SJSA1 (cell line): ENCODE data around the gene TSPEAR. TPM values are rescaled to one million over a fixed set of nuclear protein-coding genes. Genes with fewer than 3 reads are reported as not detected.
"Not testable (repeated sequence)": the region's sequence is repeated elsewhere in the genome, so short reads cannot be mapped to it uniquely, and the experiment has no call there.

Experiments
- DNase-seq, 2 experiments: peaks; one replicate each; pipeline ENCODE4 v3.0.0-alpha.2; 2015 to 2020; ENCODE audit warnings: low spot score in 2 of 2, low read depth in 1 of 2
- H3K27ac ChIP-seq: fragments of 250-450 bp; sonication (Bioruptor Pico); 2 replicates; pipeline ENCODE4 v1.5.1; 2020; ENCODE audit warnings: mild to moderate bottlenecking, moderate library complexity
- H3K27me3 ChIP-seq: fragments of 250-450 bp; sonication (Bioruptor Pico); replicated peaks from 2 replicates; pipeline ENCODE4 v1.5.1; 2020; ENCODE audit warnings: mild to moderate bottlenecking, moderate library complexity
- H3K36me3 ChIP-seq: fragments of 250-450 bp; sonication (Bioruptor Pico); 2 replicates; pipeline ENCODE4 v1.5.1; 2020; ENCODE audit warnings: mild to moderate bottlenecking
- H3K4me1 ChIP-seq: fragments of 250-450 bp; sonication (Bioruptor Pico); replicated peaks from 2 replicates; pipeline ENCODE4 v1.6.1; 2021; ENCODE audit warnings: mild to moderate bottlenecking
- H3K4me3 ChIP-seq: fragments of 250-450 bp; sonication (Bioruptor Pico); 2 replicates; pipeline ENCODE4 v1.5.1; 2020; ENCODE audit warnings: mild to moderate bottlenecking
- H3K9me3 ChIP-seq: fragments of 250-450 bp; sonication (Bioruptor Pico); replicated peaks from 2 replicates; pipeline ENCODE4 v1.5.1; 2020; ENCODE audit warnings: mild to moderate bottlenecking
- total RNA-seq: library from RNA; depleted of rRNA; stranded (reverse); fragments of >200 nt; shearing (Covaris generic); gene quantifications from 2 replicates; pipeline ENCODE4 v1.2.3, GENCODE V29; 2014

The TSPEAR gene
- total RNA-seq, 1 experiment from 2014 or later = not detected

DNA sequence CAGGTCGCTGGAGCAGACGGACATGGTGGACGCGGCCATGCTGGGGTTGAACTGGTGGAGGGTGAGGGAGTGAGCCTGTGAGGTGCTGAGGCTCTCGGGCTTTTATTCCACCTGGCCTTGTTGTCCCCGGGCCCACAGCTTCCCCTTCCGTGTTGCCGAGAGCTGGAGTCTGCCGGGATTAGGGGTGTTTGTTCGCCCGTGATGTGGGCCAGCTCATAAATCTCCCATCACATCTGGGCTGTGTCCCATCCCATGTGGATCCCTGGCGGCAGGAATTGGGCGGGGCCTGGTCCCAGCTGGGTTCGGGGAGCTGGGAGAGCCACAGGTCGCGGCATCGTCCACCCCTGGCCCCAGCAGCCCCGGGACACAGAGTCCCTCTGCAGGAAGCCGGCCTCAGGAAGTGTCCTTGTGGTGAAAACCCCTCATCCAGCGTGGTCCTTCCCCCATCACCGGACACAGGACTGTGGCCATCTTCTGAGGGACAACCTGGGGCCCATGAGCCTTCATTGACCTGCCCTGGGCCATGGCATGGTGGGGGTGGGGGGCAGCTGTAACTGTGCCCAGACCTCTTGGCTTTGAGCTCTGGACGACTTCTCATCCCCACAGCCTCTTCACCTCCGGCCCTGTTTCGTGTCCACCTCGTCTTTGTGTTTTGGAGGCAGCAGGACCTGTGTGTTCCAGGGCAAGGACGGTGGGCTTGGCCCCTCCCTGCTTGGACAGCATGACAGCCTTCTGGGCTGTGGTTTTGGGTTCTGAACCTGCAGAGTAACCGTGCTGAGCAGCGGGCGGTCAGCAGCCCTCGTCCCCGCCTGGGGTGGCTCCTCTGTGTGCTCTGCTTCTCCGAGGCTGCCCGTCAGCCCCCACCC, 118.7 kb downstream of the TSPEAR start, which contains the start of gene KRTAP10-6:
KRTAP10-6 (minus strand) TSS at position 60 of the 866 bp plus-strand sequence; CDS start at position 39, 21 bp downstream.
- Histone ChIP-seq H3K4me3 (no peak within 1 kb of the TSS), H3K9me3 (no peaks in the 10 kb centered on the region; the same call in 1 of the 2 replicates), H3K27ac (no peak within 1 kb of the TSS), H3K36me3 (no peaks in the 10 kb centered on the region), H3K27me3 (0 out of 2 replicates have a peak, but pooled peaks cover 6% of the 10 kb centered on the region), H3K4me1 (no peaks in the 10 kb centered on the region)
- DNase-seq = peak in 1 of 2 experiments; percentile 36

DNA sequence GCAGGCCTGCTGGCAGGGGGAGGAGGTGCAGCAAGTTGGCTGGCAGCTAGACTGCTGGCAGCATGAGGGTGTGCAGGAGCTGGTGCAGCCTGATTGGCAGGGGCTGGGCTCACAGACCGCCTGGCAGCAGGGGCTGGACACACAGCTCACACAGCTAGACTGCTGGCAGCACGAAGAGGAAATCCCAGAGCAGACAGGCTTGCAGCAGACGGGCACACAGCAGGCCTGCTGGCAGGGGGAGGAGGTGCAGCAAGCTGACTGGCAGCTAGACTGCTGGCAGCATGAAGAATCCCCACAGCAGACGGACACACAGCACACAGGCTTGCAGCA, 119.6 kb downstream of the TSPEAR start:
- not testable (repeated sequence) for H3K27me3 ChIP-seq, H3K27ac ChIP-seq, H3K9me3 ChIP-seq, H3K36me3 ChIP-seq, H3K4me1 ChIP-seq, H3K4me3 ChIP-seq, DNase-seq

- not testable (repeated sequence) for DNase-seq, H3K27me3 ChIP-seq, H3K27ac ChIP-seq, H3K4me3 ChIP-seq, H3K9me3 ChIP-seq, H3K36me3 ChIP-seq, H3K4me1 ChIP-seq
Measured at GRCh38 chr21:44590897-44591800, 120.2 kb downstream of the TSPEAR start.

- Histone ChIP-seq H3K4me1 (no peaks in the 10 kb centered on the region), H3K4me3 (no peak overlapping the region), H3K27ac (no peak overlapping the region), H3K9me3 (no peaks in the 10 kb centered on the region; the same call in 1 of the 2 replicates), H3K36me3 (no peaks in the 10 kb centered on the region), H3K27me3 (no peaks in the 10 kb centered on the region)
- no peak for DNase-seq
Measured at GRCh38 chr21:44590311-44590721, 121.1 kb downstream of the TSPEAR start.

GRCh38 chr21:44589586-44590305, 121.6 kb downstream of the TSPEAR start:
- no peak for DNase-seq
- Histone ChIP-seq H3K27ac (no peak overlapping the region), H3K4me3 (no peak overlapping the region), H3K27me3 (peaks cover 3% of the 10 kb centered on the region; the same call in 1 of the 2 replicates), H3K36me3 (no peaks in the 10 kb centered on the region), H3K4me1 (no peaks in the 10 kb centered on the region), H3K9me3 (no peaks in the 10 kb centered on the region; the same call in 1 of the 2 replicates)

- Histone ChIP-seq H3K27ac (no peak overlapping the region), H3K27me3 (peaks cover 8% of the 10 kb centered on the region; the same call in 1 of the 2 replicates), H3K4me3 (no peak overlapping the region), H3K9me3 (no peaks in the 10 kb centered on the region; the same call in 1 of the 2 replicates), H3K36me3 (no peaks in the 10 kb centered on the region), H3K4me1 (no peaks in the 10 kb centered on the region)
- DNase-seq = no peak
Measured at GRCh38 chr21:44589094-44589493, 122.3 kb downstream of the TSPEAR start.

DNA sequence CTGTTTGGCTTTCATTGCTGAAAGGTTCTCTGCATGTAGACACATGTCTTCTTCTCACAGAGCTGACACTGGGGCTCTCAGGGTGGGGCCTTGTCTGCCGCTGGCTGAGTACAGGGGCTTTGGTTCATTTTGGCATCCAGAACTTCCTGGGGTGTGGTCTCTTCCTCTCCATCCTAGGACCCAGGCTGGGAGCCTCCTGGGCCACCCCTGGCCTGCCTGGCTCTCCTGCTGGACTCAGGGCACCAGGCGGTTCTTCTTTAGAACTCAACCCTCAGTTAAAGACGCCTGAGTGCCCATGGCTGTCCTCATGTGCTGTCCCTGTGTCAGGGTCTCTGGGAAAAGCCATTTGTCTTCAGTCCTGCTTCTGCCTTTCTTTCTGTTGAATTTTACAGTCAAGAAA, 125.5 kb downstream of the TSPEAR start:
- no peaks in the 10 kb centered on the region for H3K36me3 ChIP-seq

DNA sequence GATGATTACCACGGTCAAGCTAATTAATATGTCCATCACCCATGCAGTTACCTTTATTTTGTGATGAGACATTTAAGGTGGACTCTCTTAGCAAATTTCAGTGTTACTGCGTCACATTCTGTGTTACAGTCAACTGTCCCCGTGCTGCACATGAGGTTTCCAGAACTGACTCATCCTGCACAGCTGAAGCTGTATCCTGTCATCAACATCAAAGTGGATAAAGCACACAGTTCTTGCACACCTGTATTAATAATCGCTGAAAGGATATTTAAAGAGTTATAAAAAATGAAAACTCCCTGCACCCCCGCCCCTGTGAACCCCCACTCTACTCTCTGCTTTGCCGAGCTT, 127.6 kb downstream of the TSPEAR start:
- Histone ChIP-seq H3K27me3 (peaks cover 8% of the 10 kb centered on the region; the same call in 1 of the 2 replicates), H3K9me3 (no peaks in the 10 kb centered on the region; the same call in 1 of the 2 replicates), H3K36me3 (no peaks in the 10 kb centered on the region), H3K27ac (no peak overlapping the region), H3K4me1 (no peaks in the 10 kb centered on the region), H3K4me3 (no peak overlapping the region)
- DNase-seq = no peak

More for the DNA sequence above, 125.5 kb downstream of the TSPEAR start:
- H3K27me3 ChIP-seq = peaks cover 8% of the 10 kb centered on the region; the same call in 1 of the 2 replicates
- H3K4me1 ChIP-seq = no peaks in the 10 kb centered on the region
- DNase-seq = no peak
- no peak overlapping the region for H3K27ac ChIP-seq
- H3K9me3 ChIP-seq = no peaks in the 10 kb centered on the region; the same call in none of the 2 replicates
- no peak overlapping the region for H3K4me3 ChIP-seq

GRCh38 chr21:44583089-44583799, 128.1 kb downstream of the TSPEAR start:
- no peak overlapping the region for H3K4me3 ChIP-seq
- H3K9me3 ChIP-seq = no peaks in the 10 kb centered on the region; the same call in 1 of the 2 replicates
- no peaks in the 10 kb centered on the region for H3K36me3 ChIP-seq
- H3K27me3 ChIP-seq = peaks cover 8% of the 10 kb centered on the region; the same call in 1 of the 2 replicates
- no peak overlapping the region for H3K27ac ChIP-seq
- no peak for DNase-seq
- no peaks in the 10 kb centered on the region for H3K4me1 ChIP-seq

- peaks cover 8% of the 10 kb centered on the region; the same call in 1 of the 2 replicates for H3K27me3 ChIP-seq
Measured at GRCh38 chr21:44582055-44582454, 129.3 kb downstream of the TSPEAR start.

DNA sequence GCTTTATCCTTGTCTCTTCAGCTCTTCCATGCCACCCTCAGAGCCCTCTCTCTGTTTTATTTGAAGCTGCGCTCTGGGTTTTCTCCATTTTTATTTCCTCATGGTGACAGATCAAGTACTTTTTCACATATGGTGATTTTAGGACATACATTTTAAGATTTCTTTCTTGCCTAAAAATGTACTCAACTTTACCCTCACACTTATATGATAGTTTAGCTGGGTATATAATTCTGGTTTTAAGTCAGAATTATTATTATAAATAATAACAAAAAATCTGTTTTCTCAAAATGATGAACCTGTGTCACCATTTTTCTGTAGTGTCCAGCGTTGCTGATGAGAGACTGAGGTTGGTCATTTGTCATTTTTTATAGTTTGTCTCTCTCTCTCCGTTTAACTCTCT, 130.2 kb downstream of the TSPEAR start:
- no peak overlapping the region for H3K4me3 ChIP-seq
- no peaks in the 10 kb centered on the region; the same call in 1 of the 2 replicates for H3K9me3 ChIP-seq
- no peaks in the 10 kb centered on the region for H3K4me1 ChIP-seq
- no peaks in the 10 kb centered on the region for H3K36me3 ChIP-seq
- no peak for DNase-seq
- H3K27ac ChIP-seq = no peak overlapping the region
- H3K27me3 ChIP-seq = peaks cover 8% of the 10 kb centered on the region; the same call in 1 of the 2 replicates

More at GRCh38 chr21:44582055-44582454, 129.3 kb downstream of the TSPEAR start:
- H3K4me3 ChIP-seq = no peak overlapping the region
- no peak overlapping the region for H3K27ac ChIP-seq
- DNase-seq = no peak
- H3K36me3 ChIP-seq = no peaks in the 10 kb centered on the region
- H3K9me3 ChIP-seq = no peaks in the 10 kb centered on the region; the same call in 1 of the 2 replicates
- H3K4me1 ChIP-seq = no peaks in the 10 kb centered on the region

GRCh38 chr21:44580231-44580821, 131.0 kb downstream of the TSPEAR start, which contains the start of gene KRTAP10-5:
Gene KRTAP10-5 (minus strand): TSS chr21:44580604. CDS start chr21:44580578, 26 bp downstream.
- DNase-seq = not testable (repeated sequence)

More at GRCh38 chr21:44580231-44580821, 131.0 kb downstream of the TSPEAR start, which contains the start of gene KRTAP10-5:
- not testable (repeated sequence) for H3K4me3 ChIP-seq, H3K27me3 ChIP-seq, H3K9me3 ChIP-seq, H3K4me1 ChIP-seq, H3K36me3 ChIP-seq, H3K27ac ChIP-seq
